A204.1 (cell line): ENCODE data around the gene PREX1.
"Not testable (repeated sequence)": the region's sequence is repeated elsewhere in the genome, so short reads cannot be mapped to it uniquely, and the experiment has no call there.

Experiments used
- FAIRE-seq: peaks from 2 replicates; lab custom pipeline; 2012; peaks lifted over from hg19 to GRCh38; lab: Jason Lieb, UNC

PREX1 gene

DNA sequence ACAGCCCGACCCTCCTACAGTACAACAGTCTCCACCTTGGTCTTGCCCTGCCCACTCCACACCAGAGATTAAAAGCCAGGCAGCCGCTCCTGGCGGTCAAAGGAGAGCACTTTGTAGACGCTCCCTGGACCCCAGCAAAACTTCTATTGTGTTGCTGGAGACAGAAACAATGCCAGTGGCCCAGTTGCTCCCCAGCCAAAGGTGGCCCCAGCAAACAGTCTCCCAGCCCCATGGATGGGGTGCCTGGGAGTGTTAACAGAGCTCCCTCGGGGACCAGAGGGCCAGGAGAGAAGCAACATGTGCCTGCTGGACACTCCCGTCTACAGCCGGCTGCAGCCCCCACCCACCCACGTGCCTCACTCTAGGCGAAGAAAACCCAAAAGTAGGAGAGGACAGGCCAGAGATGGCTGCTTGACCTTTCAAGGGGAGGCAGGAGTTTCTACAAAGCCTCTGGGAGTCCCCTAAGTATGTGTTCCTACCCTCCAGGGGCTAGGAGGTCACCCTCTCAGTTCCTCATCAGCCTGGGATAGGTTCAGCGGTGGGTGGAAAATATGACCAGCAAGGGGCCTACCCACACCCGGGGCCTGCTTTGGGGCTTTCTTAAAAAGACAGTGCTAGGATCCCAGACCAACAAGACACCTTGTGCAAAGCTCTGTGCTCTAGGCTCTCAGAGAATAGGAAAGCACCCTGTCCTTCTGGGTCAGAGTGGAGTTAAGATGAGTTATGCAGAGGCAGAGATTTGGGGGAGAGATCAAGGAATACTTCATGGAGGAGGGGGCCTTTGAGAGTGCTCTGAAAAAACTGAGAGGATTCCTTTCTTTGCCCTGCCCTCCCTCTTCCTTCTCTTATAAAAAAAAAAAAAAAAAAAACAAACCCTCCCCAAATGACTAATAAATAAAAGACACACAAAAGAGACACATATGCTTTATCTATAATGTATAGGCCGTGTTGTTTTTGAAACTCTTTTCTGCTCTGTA, 19.0 kb upstream of the PREX1 start:
- FAIRE-seq = no peak

DNA sequence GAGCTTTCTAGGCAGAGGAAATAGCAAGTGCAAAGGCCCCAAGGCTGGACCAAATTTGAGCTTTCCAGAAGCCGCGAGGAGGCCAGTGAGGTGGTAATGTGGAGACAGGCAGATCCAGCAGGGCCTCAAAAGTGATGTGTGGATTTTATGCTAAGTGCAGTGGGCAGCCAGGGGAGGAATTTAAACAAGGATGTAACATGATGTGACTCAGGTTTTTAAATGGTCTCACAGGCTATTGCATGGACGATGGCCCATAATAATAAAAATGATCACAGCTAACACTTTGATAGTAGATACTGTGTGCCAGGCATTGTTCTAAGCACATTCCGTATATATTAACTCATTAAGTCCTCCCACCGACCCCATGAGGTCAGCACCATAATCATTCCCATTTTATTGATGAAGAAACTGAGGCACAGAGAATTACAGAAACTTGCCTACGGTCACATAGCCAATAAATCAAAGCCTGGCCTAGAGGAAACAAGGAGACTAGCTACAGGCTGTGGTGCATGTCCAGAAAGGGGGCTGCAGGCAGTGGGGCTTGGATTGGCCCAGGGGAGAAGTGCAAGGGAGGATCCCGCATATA, 18.0 kb upstream of the PREX1 start:
- no peak for FAIRE-seq

DNA sequence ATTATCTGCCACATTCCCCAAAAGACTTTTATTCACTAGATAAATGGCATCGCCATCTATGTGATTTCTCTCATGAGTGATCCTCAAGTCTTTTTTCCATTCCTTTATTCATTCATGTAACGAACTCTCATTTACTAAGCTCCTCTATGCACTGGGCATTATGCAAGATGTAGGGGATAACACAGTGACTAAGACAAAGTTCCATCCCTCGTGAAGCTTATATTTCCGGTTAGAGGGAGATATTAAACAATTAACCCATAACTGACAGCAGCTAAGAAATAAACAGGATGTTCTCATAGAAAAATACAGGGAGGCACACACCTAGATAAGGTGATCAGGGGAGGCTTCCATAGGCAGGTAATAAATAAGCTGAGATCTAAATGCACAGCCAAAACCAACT, 17.2 kb upstream of the PREX1 start:
- no peak for FAIRE-seq

DNA sequence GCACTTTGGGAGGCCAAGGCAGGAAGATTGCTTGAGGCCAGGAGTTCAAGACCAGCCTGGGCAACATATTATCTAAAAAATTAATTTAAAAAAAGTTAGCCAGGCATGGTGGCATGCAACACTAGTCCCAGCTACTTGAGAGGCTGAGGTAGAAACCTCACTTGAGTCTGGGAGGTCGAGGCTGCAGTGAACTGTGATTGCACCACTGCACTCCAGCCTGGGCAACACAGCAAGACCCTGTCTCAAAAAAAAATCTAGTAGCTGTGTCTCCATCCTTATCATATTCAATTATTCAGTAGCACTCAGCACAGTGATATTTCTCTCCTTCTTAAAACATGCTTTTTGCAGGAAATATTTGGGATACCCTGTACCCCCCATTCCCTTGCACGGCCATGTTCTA, 16.1 kb upstream of the PREX1 start:
- FAIRE-seq = not testable (repeated sequence)

DNA sequence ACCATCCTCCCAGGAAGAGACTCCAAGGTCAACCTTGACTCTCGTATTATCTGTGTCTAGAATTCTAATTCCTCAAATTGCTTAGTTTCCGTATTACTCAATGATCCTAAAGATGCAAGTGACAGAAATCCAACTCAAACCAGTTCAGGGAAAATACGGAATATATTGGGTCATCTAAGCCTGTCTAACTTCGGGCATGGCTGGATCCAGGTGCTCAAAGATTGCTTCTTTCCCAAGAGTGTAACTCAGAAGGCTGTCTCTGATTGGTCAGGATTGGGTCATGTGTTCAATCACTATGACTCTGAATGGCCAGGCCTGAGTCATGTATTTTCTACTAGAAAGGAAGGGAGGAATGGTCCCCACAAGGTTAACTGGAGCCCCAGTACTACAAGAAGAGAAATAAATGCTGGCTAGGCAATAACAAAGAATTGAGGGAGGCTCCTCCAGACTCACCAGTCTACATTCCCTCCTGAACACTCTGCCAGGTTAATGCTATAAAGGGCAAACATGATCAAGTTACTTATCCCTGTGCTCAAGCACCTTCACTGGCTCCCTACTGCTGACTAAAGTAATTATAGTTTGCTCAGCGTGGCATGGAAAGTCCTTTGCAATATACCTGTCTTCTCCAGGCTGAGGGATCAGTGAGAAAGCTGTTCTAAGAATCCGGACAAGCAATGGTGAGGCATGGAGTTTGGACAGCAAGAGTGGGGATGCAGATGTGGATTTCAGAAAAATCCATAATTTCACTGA, 15.4 kb upstream of the PREX1 start:
- FAIRE-seq = no peak

DNA sequence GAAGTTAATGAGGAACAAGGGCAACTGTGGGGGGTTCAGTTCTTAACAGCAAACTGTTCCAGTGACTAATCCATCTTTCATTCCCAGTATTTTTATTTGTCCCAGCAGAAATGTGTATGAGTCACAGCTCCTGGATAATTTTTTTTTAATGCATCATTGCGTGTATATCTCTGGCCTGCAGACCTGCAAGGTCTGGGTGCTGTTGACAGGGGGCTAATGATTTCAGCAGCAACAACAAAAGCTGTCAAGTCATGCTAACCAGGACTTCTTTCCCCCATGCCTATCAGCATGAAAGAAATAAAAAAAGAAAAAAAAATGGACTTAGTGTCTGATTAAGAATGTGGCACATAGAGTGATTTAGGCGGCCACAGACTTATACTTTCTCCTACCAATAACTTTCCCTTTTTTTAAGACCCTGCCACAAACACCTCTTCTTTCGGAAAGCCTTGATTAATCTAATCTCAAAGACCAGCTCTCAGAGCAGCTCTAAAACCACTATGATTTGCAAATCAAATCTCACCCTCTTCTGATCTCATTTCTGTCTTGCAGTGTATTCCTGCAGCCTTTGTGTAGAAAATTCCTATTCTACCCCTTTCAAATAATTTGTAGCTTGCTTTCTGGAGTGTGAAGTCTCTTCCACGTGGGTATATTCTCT, 14.2 kb upstream of the PREX1 start:
- no peak for FAIRE-seq

DNA sequence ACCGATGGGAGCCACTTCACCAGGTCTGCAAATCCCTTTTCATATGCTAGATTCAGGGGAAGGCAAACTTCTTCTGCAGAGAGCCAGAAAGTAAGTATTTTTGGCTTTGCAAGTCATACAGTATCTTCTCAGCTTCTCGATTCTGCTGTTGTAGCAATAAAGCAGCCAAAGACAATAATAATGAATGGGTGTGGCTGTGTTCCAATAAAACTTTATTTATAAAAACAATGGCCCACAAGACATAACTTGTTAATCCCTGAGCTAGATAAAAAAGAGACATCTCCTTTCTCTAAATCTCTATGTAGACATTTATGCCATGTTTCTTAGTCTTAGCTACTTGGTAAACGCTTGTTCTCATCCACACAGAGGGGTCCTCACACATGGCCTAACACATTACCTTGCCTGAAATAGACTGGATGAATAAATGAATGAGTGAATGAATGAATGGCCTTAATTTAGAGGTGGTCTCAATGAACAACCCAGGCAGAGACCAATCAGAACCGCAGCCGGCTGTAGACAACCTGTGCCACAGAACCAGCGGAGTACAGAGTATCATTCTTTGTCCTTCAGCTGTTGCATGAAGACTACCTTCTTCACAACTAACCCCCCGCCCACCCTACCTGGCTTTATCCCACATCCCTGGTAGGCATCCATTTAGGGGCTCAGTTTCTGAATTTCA, 13.5 kb upstream of the PREX1 start:
- FAIRE-seq = no peak

DNA sequence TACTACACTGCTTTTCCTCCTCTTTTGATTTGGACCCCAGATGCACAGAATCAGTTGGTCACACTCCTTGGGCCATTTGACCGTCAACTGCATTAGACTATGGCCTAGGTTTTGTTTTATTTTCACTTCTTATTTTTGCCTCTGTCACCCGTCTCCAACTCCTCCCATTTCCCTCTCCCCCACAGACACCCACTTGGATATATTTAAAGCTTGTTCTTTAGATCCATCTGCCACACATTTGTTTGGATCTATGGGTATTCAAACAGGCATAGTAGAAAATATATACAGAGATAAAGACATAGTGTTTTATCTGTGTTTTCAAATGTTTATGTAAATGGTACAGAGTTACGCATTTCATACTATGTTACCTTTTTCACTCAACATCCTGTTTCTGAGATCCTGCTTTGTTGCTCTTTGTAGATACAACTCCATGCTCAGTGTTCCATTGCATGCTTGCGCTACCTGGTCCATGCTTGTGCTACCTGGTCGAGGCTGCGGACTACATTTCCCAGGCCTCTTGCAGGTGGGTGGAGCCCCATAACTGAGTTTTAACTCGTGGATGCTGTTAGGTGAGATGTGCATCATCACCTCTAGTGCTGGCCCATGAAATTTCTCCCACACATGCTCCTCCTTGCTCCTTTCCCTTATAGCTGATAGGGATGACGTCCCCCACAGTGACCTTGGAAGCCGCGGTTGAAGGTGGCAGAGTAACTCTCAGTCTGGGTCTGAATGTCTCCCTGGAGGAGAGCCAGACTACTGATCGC, 11.5 kb upstream of the PREX1 start:
- FAIRE-seq = no peak

DNA sequence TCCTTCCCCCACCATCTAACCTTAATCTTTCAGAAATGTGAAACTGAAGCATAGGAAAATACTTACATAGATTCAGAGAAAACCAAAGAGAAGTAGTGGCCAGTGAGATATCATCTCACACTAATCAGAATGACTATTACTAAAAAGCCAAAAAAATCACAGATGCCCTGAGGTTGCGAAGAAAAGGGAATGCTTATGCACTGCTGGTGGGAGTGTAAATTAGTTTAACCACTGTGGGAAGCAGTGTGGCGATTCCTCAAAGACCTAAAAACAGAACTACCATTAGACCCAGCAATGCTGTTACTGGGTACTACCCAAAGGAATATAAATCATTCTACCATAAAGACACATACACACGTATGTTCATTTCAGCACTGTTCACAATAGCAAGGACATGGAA, 9.2 kb upstream of the PREX1 start:
- no peak for FAIRE-seq

DNA sequence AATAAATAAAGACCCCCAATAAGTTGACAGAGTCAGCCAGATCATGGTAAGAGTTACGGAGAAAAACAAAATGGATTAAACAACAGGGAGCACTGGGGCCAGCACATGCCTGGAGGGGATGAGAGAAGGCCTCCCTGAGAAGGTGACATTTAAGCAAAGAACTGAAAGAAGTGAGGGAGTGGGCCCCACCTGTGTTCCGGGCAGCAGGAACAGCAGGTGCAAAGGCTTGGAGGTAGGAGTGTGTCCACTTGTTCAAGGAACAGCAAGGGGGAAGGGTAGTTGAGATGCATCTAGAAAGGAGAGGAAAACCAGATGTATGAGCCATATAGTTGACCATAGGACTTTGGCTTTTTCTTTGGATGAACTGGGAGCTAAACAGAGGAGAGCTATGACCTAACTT, 7.6 kb upstream of the PREX1 start:
- FAIRE-seq = no peak

DNA sequence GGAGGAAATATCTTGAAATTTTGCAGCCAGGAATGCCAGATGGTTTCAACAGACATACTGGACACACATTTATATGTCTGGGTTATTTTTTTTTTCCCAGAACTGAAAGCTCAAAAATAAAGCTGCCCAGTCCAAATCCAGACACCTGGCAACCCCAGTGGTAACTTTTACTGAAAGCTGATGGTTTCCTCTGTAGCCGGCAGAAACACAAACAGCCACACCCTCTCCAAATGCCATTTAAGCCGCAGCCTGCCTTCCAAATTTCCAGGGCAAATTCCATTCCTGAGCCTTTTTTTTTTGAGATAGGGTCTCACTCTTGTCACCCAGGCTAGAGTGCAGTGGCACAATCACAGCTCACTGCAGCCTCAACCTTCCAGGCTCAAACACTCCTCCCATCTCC, 6.5 kb upstream of the PREX1 start:
- FAIRE-seq = no peak

DNA sequence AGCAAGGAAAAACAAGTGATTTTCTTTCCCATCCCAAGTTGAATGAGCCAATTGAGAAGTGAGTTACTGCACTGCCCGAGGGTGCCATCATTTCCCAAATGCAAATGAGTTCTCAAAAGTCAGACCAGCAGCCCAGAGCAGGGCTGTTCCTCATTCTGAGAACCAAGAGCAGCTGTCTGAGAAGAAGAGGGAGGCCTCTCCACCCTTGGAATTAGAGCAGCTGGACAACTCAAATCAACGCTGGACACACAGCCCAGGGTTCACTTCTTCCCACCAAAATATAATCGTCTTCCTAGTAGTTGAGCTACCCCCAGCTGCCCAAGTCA, 4.6 kb upstream of the PREX1 start:
- no peak for FAIRE-seq

DNA sequence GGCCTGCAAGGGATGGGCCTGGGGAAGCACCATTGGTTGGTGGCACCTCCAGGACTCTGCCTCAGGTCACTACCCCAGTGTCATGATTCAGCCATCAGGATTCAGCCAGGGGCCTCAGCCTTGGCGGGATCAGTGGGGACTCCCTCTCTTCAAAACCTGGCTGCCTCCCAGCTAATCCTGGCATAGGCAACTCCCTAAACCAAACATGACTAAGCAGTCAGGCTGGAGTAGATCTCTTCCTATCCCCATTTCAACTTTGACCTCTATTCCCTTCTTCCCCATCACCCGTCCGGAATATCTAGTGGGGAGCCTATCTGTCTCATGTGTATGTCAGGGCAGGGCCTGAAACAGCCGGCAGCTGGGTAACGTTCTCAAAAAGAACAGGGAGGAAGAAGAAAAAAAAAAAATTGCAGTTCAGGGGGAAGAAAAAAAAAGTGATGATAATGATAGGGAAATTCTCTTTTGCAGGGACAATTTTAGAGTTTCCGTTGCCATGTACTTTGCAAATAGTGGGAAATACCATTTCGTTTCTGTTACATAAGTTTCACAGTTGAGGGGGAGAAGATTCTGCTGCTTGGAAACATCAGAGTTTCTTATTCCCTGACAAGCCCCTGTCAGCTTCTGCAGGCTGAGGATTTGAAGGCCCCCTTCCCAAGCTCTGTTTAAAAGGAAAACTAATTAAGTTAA, 4.1 kb upstream of the PREX1 start:
- FAIRE-seq = no peak

DNA sequence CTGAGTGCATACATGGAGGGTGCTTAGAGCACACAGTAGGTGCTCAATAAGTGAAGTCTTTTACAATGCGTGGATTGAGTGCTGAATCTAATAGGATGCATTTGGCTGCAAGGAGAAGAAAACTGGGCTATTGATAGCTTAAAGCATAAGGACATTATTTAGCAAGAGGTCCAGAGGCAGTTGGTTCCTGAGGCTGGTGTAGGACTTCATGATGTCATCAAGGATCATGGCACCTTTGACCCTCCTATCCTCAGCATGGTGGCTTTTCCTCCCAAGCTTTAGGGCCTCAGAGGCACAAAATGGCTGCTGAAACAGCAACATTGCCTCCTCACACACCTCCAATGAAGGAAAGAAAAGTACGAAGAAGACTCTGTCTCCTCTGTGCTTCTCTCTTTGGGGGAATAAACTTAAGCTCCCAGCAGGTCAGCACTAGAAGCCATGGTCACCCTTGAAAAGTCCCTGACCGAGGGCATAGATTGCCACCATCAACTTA, 3.1 kb upstream of the PREX1 start:
- FAIRE-seq = no peak

DNA sequence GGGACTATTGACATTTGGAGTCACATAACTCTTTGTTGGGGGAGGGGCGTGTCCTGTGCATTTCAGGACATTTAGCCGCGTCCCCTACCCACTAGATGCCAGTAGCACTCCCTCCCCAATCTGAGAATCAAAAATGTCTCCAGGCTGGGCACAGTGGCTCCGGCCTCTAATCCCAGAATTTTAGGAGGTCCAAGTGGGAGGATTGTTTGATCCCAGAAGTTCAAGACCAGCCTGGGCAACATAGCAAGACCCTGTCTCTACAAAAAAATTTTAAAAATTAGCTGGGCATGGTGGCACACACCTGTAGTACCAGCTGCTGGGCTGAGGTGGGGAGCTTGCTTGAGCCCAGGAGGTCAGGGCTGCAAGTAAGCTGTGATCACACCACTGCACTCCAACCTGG, 2.1 kb upstream of the PREX1 start:
- FAIRE-seq = no peak

DNA sequence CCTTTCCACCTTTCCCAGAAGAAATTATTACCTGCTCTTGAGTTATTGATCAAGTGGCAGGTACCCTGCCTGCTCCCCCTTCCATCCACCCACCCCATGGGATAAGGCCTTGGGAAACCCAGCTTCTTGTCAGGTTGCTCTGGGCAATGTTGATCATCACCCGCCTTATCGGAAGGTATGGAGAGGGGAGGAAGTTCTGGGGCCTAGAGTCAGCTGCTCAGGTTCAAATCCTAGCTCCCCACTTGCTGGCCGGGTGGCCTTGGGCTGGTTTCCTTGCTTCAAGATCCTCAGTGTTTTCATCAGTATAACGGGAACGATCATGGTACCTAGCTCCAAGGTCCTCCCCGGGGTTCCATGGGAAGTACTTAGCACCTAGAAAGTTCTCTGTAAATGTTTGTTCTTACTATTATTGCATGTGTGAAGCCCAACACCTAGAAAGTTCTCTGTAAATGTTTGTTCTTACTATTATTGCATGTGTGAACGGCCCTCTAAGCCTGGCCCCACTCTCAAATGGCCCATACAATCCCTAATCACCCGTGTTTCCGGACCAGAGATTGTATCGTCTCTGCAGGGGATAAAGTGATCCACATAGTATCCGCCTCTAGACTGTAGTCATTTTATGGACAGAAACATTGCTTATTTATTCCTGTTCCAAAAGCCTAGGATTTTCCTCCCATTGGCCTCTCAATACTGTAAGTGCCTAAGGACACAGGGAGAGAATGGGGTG, 1.1 kb upstream of the PREX1 start:
- no peak for FAIRE-seq

DNA sequence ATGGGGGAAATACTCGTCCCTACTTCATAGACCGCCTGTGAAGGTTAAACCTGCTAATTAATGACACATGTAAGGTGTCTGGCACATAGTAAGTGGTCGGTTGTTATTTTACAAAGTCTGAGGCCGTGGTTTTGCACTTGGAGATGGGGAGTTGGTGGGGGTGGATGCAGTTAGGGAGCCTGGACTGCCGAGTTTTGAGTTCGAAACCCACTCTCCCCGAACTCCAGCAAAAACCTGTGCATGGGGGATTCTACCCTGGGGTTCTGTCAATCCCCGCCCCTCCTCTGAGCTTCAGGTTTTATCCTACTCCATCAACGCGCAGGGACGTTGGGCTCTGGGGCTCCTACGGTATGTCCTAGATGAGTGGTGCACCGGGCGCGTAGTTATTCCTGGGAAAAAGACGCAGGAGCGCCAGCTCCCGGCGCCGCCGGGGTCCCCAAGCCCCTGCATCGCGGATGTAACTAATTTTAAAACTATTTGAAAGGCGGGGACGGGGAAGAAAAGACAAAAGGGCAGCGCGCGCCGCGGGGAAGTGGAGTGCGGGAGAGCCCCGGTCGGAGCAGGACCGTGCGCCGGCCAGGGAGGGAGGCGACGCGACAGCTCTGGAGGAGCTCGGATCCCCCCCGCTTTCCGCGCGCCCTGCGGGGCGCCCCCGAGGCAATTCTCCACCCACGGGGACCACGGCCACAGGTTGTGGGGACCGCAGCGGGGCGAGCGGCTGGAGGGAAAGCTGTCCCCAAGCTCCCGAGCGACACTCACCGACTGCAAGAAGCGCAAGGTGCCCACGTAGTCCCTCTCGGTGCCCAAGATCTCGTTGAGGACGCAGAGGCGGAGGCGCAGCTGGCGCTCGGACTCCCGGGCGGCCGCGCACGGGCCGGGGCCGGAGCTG, 672 bp downstream of the PREX1 start:
- no peak for FAIRE-seq

DNA sequence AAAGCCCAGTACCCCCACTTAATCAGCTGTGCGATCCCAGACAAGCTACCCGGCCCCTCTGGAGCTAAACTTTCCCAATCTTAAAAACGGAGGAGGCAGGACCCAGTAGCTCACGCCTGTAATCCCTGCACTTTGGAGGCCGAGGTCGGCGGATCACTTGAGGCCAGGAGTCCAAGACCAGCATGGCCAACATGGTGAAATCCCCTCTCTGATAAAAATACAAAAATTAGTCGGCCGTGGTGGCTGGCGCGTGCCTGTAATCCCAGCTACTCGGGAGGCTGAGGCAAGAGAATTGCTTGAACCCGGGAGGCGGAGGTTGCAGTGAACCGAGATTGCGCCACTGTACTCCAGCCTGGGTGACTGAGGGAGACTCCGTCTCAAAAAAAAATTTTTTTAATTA, 1.3 kb downstream of the PREX1 start:
- FAIRE-seq = not testable (repeated sequence)

DNA sequence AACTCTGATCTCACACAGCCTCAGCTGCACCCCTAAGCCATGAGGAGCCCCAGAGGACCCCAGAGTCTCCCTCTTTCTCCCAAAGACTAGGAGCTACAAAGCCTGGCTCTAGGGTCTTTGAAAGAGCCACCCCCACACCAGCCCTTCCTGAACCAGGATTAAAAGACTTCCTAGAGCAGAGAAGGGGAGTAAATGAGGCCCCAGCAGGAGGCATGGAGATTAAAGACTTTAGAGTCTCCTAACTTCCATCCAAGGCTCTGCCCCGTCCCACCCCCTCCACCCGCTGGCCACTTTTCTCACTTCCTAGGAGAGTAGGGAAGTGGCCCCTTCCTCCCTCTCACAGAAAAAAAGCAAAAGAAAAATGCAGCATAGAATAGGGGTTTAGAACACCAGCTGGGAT, 1.7 kb downstream of the PREX1 start:
- FAIRE-seq = no peak
